ENCODE measurements around the gene RIC3. TPM values are rescaled to one million over a fixed set of nuclear protein-coding genes. Genes with fewer than 3 reads are reported as not detected.

The RIC3 gene
- total and polyA plus RNA-seq, 2 of the 8 experiments (the other 6 are each of a cell fraction or from before 2014, with no cell fraction given), result 6.4 to 15.5 TPM

GRCh38 chr11:8108421-8108820 lies 60.4 kb downstream of the RIC3 start (continued):
- no peak for TF ChIP-seq ASH2L (IDR thresholded peaks at IDR 0.05; ENCODE audit: low read length)
- no peak for TF ChIP-seq SIRT6 (IDR thresholded peaks at IDR 0.05; ENCODE audit: low read length)
- no peak for TF ChIP-seq SUZ12 (IDR thresholded peaks at IDR 0.05; ENCODE audit: low read length)
